BE2C (cell line): ENCODE data around the gene CLMP.

ENCODE experiments used
- DNase-seq: peaks from one replicate; pipeline ENCODE4 v3.0.0-alpha.2; 2020
- H3K27me3 ChIP-seq: fragments of 250-450 bp; sonication (Bioruptor Pico); 2 replicates; pipeline ENCODE4 v1.5.1; 2020; ENCODE audit warnings: mild to moderate bottlenecking
- H3K36me3 ChIP-seq: fragments of 250-450 bp; sonication (Bioruptor Pico); 2 replicates; pipeline ENCODE4 v1.5.1; 2020; ENCODE audit warnings: mild to moderate bottlenecking
- H3K4me1 ChIP-seq: fragments of 250-450 bp; sonication (Bioruptor Pico); 2 replicates; pipeline ENCODE4 v1.5.1; 2020
- H3K4me3 ChIP-seq: 2 replicates; pipeline ENCODE4 v1.5.1; 2011; ENCODE audit warnings: low read depth, low read length
- H3K9me3 ChIP-seq: fragments of 250-450 bp; sonication (Bioruptor Pico); 2 replicates; pipeline ENCODE4 v1.5.1; 2020
- CTCF ChIP-seq: IDR thresholded peaks from 2 replicates; pipeline ENCODE4 v1.5.1; 2012; ENCODE audit warnings: mild to moderate bottlenecking, low read depth, low read length

The CLMP gene

GRCh38 chr11:123083623-123084029 lies 111.4 kb downstream of the CLMP start:
- no peak for TF ChIP-seq CTCF
- DNase-seq: peak; percentile 85
- H3K4me3 ChIP-seq: no peak overlapping the region

GRCh38 chr11:123082977-123083376 lies 112.1 kb downstream of the CLMP start:
- Histone ChIP-seq H3K9me3 (peaks cover 7% of the 10 kb centered on the region; the same call in 1 of the 2 replicates), H3K4me1 (peaks cover 7% of the 10 kb centered on the region; the same call in 1 of the 2 replicates), H3K36me3 (peaks cover 12% of the 10 kb centered on the region), H3K4me3 (no peak overlapping the region), H3K27me3 (no peaks in the 10 kb centered on the region)
- no peak for TF ChIP-seq CTCF
- DNase-seq: no peak

More at GRCh38 chr11:123083623-123084029, 111.4 kb downstream of the CLMP start:
- Histone ChIP-seq H3K9me3 (peaks cover 7% of the 10 kb centered on the region; the same call in 1 of the 2 replicates), H3K4me1 (peaks cover 7% of the 10 kb centered on the region; the same call in 1 of the 2 replicates), H3K36me3 (peaks cover 12% of the 10 kb centered on the region), H3K27me3 (no peaks in the 10 kb centered on the region)

- peaks cover 12% of the 10 kb centered on the region for H3K36me3 ChIP-seq
- peaks cover 7% of the 10 kb centered on the region; the same call in 1 of the 2 replicates for H3K4me1 ChIP-seq
- TF ChIP-seq CTCF: no peak
- peaks cover 7% of the 10 kb centered on the region; the same call in 1 of the 2 replicates for H3K9me3 ChIP-seq
- DNase-seq: no peak
- no peaks in the 10 kb centered on the region for H3K27me3 ChIP-seq
- H3K4me3 ChIP-seq: no peak overlapping the region
Measured at GRCh38 chr11:123080015-123080414, 115.0 kb downstream of the CLMP start.

- Histone ChIP-seq H3K4me1 (no peaks in the 10 kb centered on the region), H3K27me3 (no peaks in the 10 kb centered on the region), H3K4me3 (no peak overlapping the region), H3K36me3 (peaks cover 8% of the 10 kb centered on the region), H3K9me3 (no peaks in the 10 kb centered on the region)
- TF ChIP-seq CTCF: no peak
- no peak for DNase-seq
Measured at GRCh38 chr11:123076484-123076883, 118.6 kb downstream of the CLMP start.

- no peak for DNase-seq
- Histone ChIP-seq H3K27me3 (no peaks in the 10 kb centered on the region), H3K9me3 (no peaks in the 10 kb centered on the region), H3K4me3 (no peak overlapping the region), H3K4me1 (no peaks in the 10 kb centered on the region), H3K36me3 (peaks cover 5% of the 10 kb centered on the region; the same call in 1 of the 2 replicates)
- no peak for TF ChIP-seq CTCF
Measured at GRCh38 chr11:123073343-123074057, 121.5 kb downstream of the CLMP start.

- TF ChIP-seq CTCF: no peak
- no peak for DNase-seq
- no peaks in the 10 kb centered on the region for H3K4me1 ChIP-seq
- H3K9me3 ChIP-seq: no peaks in the 10 kb centered on the region
- H3K36me3 ChIP-seq: peaks cover 5% of the 10 kb centered on the region; the same call in 1 of the 2 replicates
- H3K4me3 ChIP-seq: no peak overlapping the region
- H3K27me3 ChIP-seq: no peaks in the 10 kb centered on the region
Measured at GRCh38 chr11:123072762-123073161, 122.3 kb downstream of the CLMP start.
